Endothelial cell (in vitro differentiated cells): ENCODE data around the gene HSPA4. TPM values are rescaled to one million over a fixed set of nuclear protein-coding genes. Genes with fewer than 3 reads are reported as not detected.
A peak's percentile ranks its signal among the peaks of the same experiment; 100 is the strongest.

Experiments
- DNase-seq: peaks from one replicate; pipeline ENCODE4 v3.0.0; 2021; ENCODE audit warnings: low spot score
- H3K27ac Mint-ChIP-seq: one replicate; pipeline ENCODE4 v1.8.0; 2021; ENCODE audit warnings: mixed read lengths, inconsistent platforms; ENCODE audit not compliant: unreplicated experiment
- H3K27me3 Mint-ChIP-seq: one replicate; pipeline ENCODE4 v1.8.0; 2021; ENCODE audit warnings: mild to moderate bottlenecking, moderate library complexity, mixed read lengths, inconsistent platforms; ENCODE audit not compliant: unreplicated experiment
- H3K36me3 Mint-ChIP-seq: one replicate; pipeline ENCODE4 v1.8.0; 2021; ENCODE audit warnings: mild to moderate bottlenecking, low read depth, mixed read lengths, inconsistent platforms; ENCODE audit not compliant: unreplicated experiment
- H3K4me1 Mint-ChIP-seq: one replicate; pipeline ENCODE4 v1.8.0; 2021; ENCODE audit warnings: mild to moderate bottlenecking, mixed read lengths, inconsistent platforms; ENCODE audit not compliant: unreplicated experiment
- H3K4me3 Mint-ChIP-seq: one replicate; pipeline ENCODE4 v1.8.0; 2021; ENCODE audit warnings: mild to moderate bottlenecking, mixed read lengths, inconsistent platforms; ENCODE audit not compliant: unreplicated experiment
- H3K9me3 Mint-ChIP-seq: one replicate; pipeline ENCODE4 v1.8.0; 2021; ENCODE audit warnings: mixed read lengths, inconsistent platforms; ENCODE audit not compliant: unreplicated experiment
- total RNA-seq: library from RNA; stranded (reverse); fragmentation: NEBNext Ultra II Directional; extraction: Animal tissue kit (Norgen Biotek cat#: 25700); gene quantifications from one replicate; pipeline ENCODE4 v1.2.1, GENCODE V29; 2021; ENCODE audit not compliant: unreplicated experiment
- TF ChIP-seq, protein P1 (sequence below): fragments of 200-600 bp; sonication (generic); IDR thresholded peaks from one replicate; pipeline ENCODE4 v1.5.0; 2021; ENCODE audit warnings: antibody characterized with exemption; ENCODE audit not compliant: unreplicated experiment

HSPA4 gene
- total RNA-seq, 1 donor from 2014 or later = 162 TPM

DNA sequence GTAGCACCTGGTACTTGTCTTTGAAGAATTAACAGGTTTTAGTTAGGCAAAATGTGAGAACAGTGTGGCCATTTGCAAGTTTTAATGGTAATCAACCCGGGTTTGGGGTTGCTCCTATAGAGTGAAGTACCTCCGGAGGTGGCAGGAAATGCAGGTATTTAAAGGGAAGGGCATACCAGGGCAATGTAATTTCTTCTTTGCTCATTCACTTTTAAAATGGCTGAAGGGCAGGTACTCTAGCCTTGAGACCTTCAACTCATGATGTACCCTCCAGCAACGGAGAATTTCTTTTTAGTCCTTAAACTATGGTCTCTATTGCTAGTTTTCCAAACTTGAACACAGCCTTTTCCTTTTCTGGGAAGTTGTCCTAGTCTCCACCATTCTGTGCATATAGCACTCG, 1.3 kb upstream of the HSPA4 start:
- Mint-ChIP-seq H3K27me3 (peaks cover 2% of the 10 kb centered on the region), H3K4me1 (peaks cover 31% of the 10 kb centered on the region), H3K4me3 (peak overlapping the region; percentile 89), H3K27ac (peak overlapping the region; percentile 97), H3K36me3 (peaks cover 4% of the 10 kb centered on the region), H3K9me3 (no peaks in the 10 kb centered on the region)
- TF ChIP-seq, protein P1, sequence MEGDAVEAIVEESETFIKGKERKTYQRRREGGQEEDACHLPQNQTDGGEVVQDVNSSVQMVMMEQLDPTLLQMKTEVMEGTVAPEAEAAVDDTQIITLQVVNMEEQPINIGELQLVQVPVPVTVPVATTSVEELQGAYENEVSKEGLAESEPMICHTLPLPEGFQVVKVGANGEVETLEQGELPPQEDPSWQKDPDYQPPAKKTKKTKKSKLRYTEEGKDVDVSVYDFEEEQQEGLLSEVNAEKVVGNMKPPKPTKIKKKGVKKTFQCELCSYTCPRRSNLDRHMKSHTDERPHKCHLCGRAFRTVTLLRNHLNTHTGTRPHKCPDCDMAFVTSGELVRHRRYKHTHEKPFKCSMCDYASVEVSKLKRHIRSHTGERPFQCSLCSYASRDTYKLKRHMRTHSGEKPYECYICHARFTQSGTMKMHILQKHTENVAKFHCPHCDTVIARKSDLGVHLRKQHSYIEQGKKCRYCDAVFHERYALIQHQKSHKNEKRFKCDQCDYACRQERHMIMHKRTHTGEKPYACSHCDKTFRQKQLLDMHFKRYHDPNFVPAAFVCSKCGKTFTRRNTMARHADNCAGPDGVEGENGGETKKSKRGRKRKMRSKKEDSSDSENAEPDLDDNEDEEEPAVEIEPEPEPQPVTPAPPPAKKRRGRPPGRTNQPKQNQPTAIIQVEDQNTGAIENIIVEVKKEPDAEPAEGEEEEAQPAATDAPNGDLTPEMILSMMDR = no peak
- no peak for DNase-seq

DNA sequence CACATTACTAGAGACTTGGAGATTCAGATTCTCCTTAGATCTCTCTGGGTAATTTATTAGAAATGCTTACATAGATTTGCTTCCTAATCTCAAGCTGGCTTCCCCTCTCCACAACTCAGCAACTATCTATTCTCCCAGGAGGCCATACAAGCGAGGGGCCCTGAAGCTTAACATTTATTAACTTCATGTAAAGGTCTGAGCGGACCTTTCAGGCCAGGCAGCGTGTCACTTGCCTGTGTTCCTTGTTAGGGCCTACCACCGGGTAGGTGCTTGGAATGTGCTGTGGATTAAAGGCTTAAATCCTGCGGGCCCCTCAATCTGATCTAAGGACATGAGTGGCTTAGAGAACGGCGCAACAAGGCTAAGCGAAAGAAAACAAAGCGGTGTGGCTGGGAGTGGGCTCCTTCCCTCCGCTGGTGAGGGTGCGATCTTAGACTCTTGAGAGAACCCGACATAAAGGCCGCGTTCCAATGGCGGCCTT, 712 bp upstream of the HSPA4 start:
- TF ChIP-seq, protein P1 = no peak
- peaks cover 4% of the 10 kb centered on the region for H3K36me3 Mint-ChIP-seq

DNA sequence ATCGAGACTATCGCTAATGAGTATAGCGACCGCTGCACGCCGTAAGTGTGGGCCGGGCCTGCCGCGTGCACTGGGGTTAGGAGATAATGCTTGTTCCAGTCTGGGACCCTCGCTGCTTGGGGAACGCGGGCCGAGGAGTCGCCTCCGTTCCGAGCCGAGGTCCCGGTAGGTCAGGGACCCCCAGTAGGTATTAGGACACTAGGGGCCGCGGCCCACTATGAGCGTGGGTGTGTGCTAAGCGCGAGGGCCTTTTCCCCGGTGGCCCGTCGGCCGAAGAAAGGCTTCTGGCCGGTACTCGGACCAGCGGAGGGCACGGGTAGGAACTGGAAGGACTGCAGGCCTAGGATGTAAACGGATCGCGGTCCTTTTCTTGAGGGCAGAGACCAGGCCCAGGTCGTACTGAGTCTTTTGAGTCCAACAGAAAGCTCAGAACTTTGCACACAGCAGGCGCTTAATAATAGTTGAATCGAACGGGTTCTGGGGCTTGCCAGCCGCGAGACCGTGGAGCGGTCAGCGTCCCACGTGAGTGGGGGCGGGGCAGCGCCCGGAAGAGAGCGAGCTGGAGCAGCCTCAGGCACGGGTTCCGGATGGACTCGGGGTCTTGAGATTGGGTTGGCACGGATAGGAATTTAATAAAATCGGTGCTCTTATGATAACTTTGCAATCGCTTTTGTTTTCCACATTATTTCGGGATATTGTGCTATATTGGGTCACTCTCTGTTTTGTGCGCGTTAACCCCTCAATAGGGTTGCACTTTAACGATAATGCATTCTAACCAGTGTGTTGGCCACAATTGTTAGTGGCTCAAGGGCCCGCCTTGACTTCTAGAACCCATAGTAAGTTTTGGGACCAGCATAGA, 733 bp downstream of the HSPA4 start:
- peaks cover 31% of the 10 kb centered on the region for H3K4me1 Mint-ChIP-seq

More for the DNA sequence above, 712 bp upstream of the HSPA4 start:
- Mint-ChIP-seq H3K9me3 (no peaks in the 10 kb centered on the region), H3K27me3 (peaks cover 2% of the 10 kb centered on the region), H3K27ac (peak overlapping the region; percentile 97), H3K4me1 (peaks cover 31% of the 10 kb centered on the region), H3K4me3 (peak overlapping the region; percentile 89)
- DNase-seq = no peak

DNA sequence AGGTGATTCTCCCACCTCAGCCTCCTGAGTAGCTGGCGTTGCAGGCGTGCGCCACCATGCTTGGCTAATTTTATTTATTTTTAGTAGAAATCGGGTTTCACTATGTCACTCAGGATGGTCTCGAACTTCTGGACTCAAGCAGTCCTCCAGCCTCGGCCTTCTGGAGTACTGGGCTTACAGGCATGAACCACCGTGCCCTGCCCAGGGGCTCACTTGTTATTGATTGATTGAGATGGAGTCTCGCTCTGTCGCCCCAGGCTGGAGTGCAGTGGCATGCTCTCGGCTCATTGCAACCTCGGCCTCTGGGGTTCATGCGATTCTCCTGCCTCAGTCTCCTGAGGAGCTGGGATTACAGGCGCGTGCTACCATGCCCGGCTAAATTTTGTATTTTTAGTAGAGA, 1.6 kb downstream of the HSPA4 start:
- Mint-ChIP-seq H3K9me3 (no peaks in the 10 kb centered on the region), H3K4me3 (peak overlapping the region; percentile 89), H3K36me3 (peaks cover 4% of the 10 kb centered on the region), H3K4me1 (peaks cover 34% of the 10 kb centered on the region), H3K27ac (no peak overlapping the region), H3K27me3 (peaks cover 3% of the 10 kb centered on the region)
- DNase-seq = no peak
- TF ChIP-seq, protein P1 = no peak

More for the DNA sequence above, 733 bp downstream of the HSPA4 start:
- TF ChIP-seq, protein P1 = no peak
- H3K36me3 Mint-ChIP-seq = peaks cover 4% of the 10 kb centered on the region
- peaks cover 2% of the 10 kb centered on the region for H3K27me3 Mint-ChIP-seq
- H3K9me3 Mint-ChIP-seq = no peaks in the 10 kb centered on the region
- H3K27ac Mint-ChIP-seq = peak overlapping the region; percentile 93
- H3K4me3 Mint-ChIP-seq = peak overlapping the region; percentile 89
- peak; percentile 71 for DNase-seq
